IPS-NIHi11 (cell line): ENCODE data around the gene LILRB3.
"Not testable (repeated sequence)": the region's sequence is repeated elsewhere in the genome, so short reads cannot be mapped to it uniquely, and the experiment has no call there.

Experiments
- DNase-seq: peaks from one replicate; pipeline ENCODE4 v3.0.0; 2012; ENCODE audit warnings: mixed read lengths, low spot score

Gene LILRB3

GRCh38 chr19:54189735-54190502 is 32.9 kb downstream of the LILRB3 start:
- DNase-seq: no peak

GRCh38 chr19:54189145-54189734 is 33.6 kb downstream of the LILRB3 start, which contains the start of gene MBOAT7:
Gene MBOAT7, minus strand, starts transcription at chr19:54189580. Its CDS starts 1,072 bp downstream, at chr19:54188508.
- DNase-seq: peak; percentile 90

GRCh38 chr19:54188215-54188871 is 34.5 kb downstream of the LILRB3 start:
- no peak for DNase-seq

GRCh38 chr19:54186934-54187381 is 35.8 kb downstream of the LILRB3 start:
- no peak for DNase-seq

- no peak for DNase-seq
These were observed 36.5 kb downstream of the LILRB3 start for GRCh38 chr19:54186351-54186750.

GRCh38 chr19:54183431-54183830 is 39.4 kb downstream of the LILRB3 start:
- DNase-seq: no peak

- not testable (repeated sequence) for DNase-seq
These were observed 40.9 kb downstream of the LILRB3 start for GRCh38 chr19:54181894-54182293.

GRCh38 chr19:54180691-54181091 is 42.1 kb downstream of the LILRB3 start:
- no peak for DNase-seq

GRCh38 chr19:54179921-54180461 is 42.8 kb downstream of the LILRB3 start:
- DNase-seq: peak; percentile 77

GRCh38 chr19:54179262-54179852 is 43.5 kb downstream of the LILRB3 start:
- DNase-seq: no peak

- peak; percentile 66 for DNase-seq
These were observed 44.1 kb downstream of the LILRB3 start for GRCh38 chr19:54178581-54179261.

GRCh38 chr19:54173951-54174834 is 48.6 kb downstream of the LILRB3 start:
- DNase-seq: no peak

GRCh38 chr19:54173359-54173699 is 49.5 kb downstream of the LILRB3 start:
- no peak for DNase-seq

- peak; percentile 84 for DNase-seq
These were observed 50.1 kb downstream of the LILRB3 start, which contains the start of gene TMC4 for GRCh38 chr19:54172471-54173358. Gene TMC4, minus strand, starts transcription at chr19:54173160. Its CDS starts 43 bp downstream, at chr19:54173117.

- DNase-seq: not testable (repeated sequence)
These were observed 50.9 kb downstream of the LILRB3 start for GRCh38 chr19:54171736-54172431.

GRCh38 chr19:54169149-54169740 is 53.6 kb downstream of the LILRB3 start:
- DNase-seq: no peak

GRCh38 chr19:54168174-54168917 is 54.5 kb downstream of the LILRB3 start:
- peak; percentile 89 for DNase-seq
